GM12878 (cell line): ENCODE results near the gene SEC63. TPM values are rescaled to one million over a fixed set of nuclear protein-coding genes. Genes with fewer than 3 reads are reported as not detected.

Source experiments
- ATAC-seq: fragments of 200-7000 bp; cut with Tn5 transposase; 3 replicates; pipeline ENCODE4 v1.9.1; 2020; ENCODE audit warnings: mild to moderate bottlenecking, moderate library complexity
- BruUV-seq: library from RNA; stranded (reverse); fragments of 400-500 nt; replicated peaks from 2 replicates; lab custom pipeline; 2021; lab: Mats Ljungman, UMichigan
- CTCF ChIA-PET: fragments of 300-600 bp; sonication (Branson Sonifier 250); formaldehyde crosslinking; extraction: SDS; loops from one replicate; lab custom pipeline; 2021; ENCODE audit warnings: inconsistent platforms; lab: Yijun Ruan, JAX
- POLR2A ChIA-PET: fragments of 350-600 bp; formaldehyde crosslinking; extraction: SDS; loops from one replicate; lab custom pipeline; 2021; ENCODE audit warnings: inconsistent platforms; lab: Charles Lee
- RAD21 ChIA-PET: fragments of 300-600 bp; sonication (Branson Sonifier 250); formaldehyde crosslinking; loops from one replicate; lab custom pipeline; 2023; ENCODE audit warnings: antibody characterized with exemption; ENCODE audit not compliant: unreplicated experiment; lab: Charles Lee
- SMC1A ChIA-PET: fragments of 300-600 bp; sonication (Branson Sonifier 250); formaldehyde crosslinking; loops from one replicate; lab custom pipeline; 2023; ENCODE audit not compliant: unreplicated experiment, uncharacterized antibody; lab: Charles Lee
- DNase-seq: peaks from one replicate; pipeline ENCODE4 v3.0.0-alpha.2; 2011; ENCODE audit warnings: low read depth, low spot score
- FAIRE-seq: peaks from 3 replicates; lab custom pipeline; 2011; peaks lifted over from hg19 to GRCh38; lab: Jason Lieb, UNC
- H2AFZ ChIP-seq: 2 replicates; pipeline ENCODE4 v1.6.0; 2011; ENCODE audit warnings: low read depth, low read length, control low read depth; ENCODE audit not compliant: control insufficient read depth
- H3K27ac ChIP-seq: 2 replicates; pipeline ENCODE4 v1.5.1; 2011; ENCODE audit warnings: control low read depth; ENCODE audit not compliant: control insufficient read depth, insufficient read depth
- H3K27me3 ChIP-seq, 2 experiments: replicated peaks in 1 of 2; 2 replicates each; pipeline versions ENCODE4 v1.6.0 to v1.6.1; 2011; ENCODE audit warnings: low read length in 1 of 2; ENCODE audit not compliant: control insufficient read depth in 2 of 2, insufficient read depth in 2 of 2
- H3K36me3 ChIP-seq, 2 experiments: 2 replicates each; pipeline ENCODE4 v1.5.1; 2011; ENCODE audit warnings: low read length in 1 of 2; ENCODE audit not compliant: control insufficient read depth in 2 of 2, insufficient read depth in 2 of 2
- H3K4me1 ChIP-seq: 2 replicates; pipeline ENCODE4 v1.6.1; 2011; ENCODE audit warnings: mild to moderate bottlenecking, low read length, moderate library complexity, mixed read lengths; ENCODE audit not compliant: control insufficient read depth, insufficient read depth
- H3K4me2 ChIP-seq: 2 replicates; pipeline ENCODE4 v1.6.0; 2011; ENCODE audit warnings: control low read depth; ENCODE audit not compliant: control insufficient read depth, insufficient read depth
- H3K4me3 ChIP-seq: fragments of 200-600 bp; sonication (generic); 2 replicates; pipeline ENCODE4 v1.5.1; 2016
- H3K79me2 ChIP-seq: 2 replicates; pipeline ENCODE4 v1.6.0; 2011; ENCODE audit warnings: low read length; ENCODE audit not compliant: control insufficient read depth, insufficient read depth
- H3K9ac ChIP-seq: 2 replicates; pipeline ENCODE4 v1.8.0; 2011; ENCODE audit warnings: low read length, control low read depth, mixed read lengths; ENCODE audit not compliant: control insufficient read depth, insufficient read depth
- H3K9me3 ChIP-seq: replicated peaks from 3 replicates; pipeline ENCODE4 v1.5.1; 2011; ENCODE audit warnings: mild to moderate bottlenecking, low read length; ENCODE audit not compliant: control insufficient read depth, insufficient read depth
- H4K20me1 ChIP-seq: 2 replicates; pipeline ENCODE4 v1.6.0; 2011; ENCODE audit not compliant: control insufficient read depth, insufficient read depth
- HCFC1 ChIP-seq: fragments of 150-350 bp; IDR thresholded peaks from 2 replicates; pipeline ENCODE4 v1.6.1; 2014; ENCODE audit warnings: low read length
- MTA2 ChIP-seq: fragments of 450-650 bp; IDR thresholded peaks from 2 replicates; pipeline ENCODE4 v1.6.1; 2016; ENCODE audit warnings: low read depth, mild to moderate bottlenecking, moderate library complexity
- POLR2A ChIP-seq: IDR thresholded peaks from 2 replicates; pipeline ENCODE4 v1.6.1; 2011; ENCODE audit warnings: low read depth, mild to moderate bottlenecking, low read length
- whole genome bisulfite sequencing: methylation state at CpG from one replicate; pipeline ENCODE4 v1.1.6; 2016; ENCODE audit warnings: low lambda C conversion rate; ENCODE audit not compliant: insufficient replicate concordance, insufficient coverage; ENCODE audit errors: missing lambda C conversion rate; 5-methylcytosine and 5-hydroxymethylcytosine counted together
- in situ Hi-C: fragments of 300-500 bp; cut with MboI; formaldehyde crosslinking; loops from 9 replicates; pipeline ENCODE4 v1.14.3; 2018; ENCODE audit warnings: mixed read lengths
- intact Hi-C: fragments of 100-400 bp; cut with micrococcal nuclease; formaldehyde crosslinking; loops from one replicate; pipeline ENCODE4 v1.14.2; 2022; ENCODE audit not compliant: unreplicated experiment
- polyA plus RNA-seq, 11 experiments: library from polyadenylated mRNA; depleted of rRNA in 4 of 11; unstranded in 6 of 11; stranded (reverse) in 5 of 11; fragments of >200 nt; fragmentation: Nextera tagmentation in 4 of 11; fragmentation: Illumina TruSeq in 1 of 11; extraction: Ambion mirVana in 4 of 11; extraction: Trizol in 1 of 11; gene quantifications; 1 replicate in 1 of 11; 2 replicates in 10 of 11; pipeline versions ENCODE4 v1.2.1 to v1.2.3, GENCODE V29; 2011 to 2016; ENCODE audit warnings: inconsistent platforms in 2 of 11, missing spikeins in 2 of 11, low read depth in 1 of 11
- total RNA-seq, 4 experiments: library from RNA; depleted of rRNA in 3 of 4; stranded (reverse); fragments of >200 nt in 3 of 4; fragmentation: Illumina TruSeq in 1 of 4; extraction: Trizol in 1 of 4; gene quantifications; 2 replicates each; pipeline versions ENCODE4 v1.2.1 to v1.2.3, GENCODE V29; 2013 to 2021

Gene SEC63
- total and polyA plus RNA-seq, 10 of the 15 experiments (the other 5 are each of a cell fraction or from before 2014, with no cell fraction given) = 10.1 to 87.0 (median 34.3) TPM

DNA sequence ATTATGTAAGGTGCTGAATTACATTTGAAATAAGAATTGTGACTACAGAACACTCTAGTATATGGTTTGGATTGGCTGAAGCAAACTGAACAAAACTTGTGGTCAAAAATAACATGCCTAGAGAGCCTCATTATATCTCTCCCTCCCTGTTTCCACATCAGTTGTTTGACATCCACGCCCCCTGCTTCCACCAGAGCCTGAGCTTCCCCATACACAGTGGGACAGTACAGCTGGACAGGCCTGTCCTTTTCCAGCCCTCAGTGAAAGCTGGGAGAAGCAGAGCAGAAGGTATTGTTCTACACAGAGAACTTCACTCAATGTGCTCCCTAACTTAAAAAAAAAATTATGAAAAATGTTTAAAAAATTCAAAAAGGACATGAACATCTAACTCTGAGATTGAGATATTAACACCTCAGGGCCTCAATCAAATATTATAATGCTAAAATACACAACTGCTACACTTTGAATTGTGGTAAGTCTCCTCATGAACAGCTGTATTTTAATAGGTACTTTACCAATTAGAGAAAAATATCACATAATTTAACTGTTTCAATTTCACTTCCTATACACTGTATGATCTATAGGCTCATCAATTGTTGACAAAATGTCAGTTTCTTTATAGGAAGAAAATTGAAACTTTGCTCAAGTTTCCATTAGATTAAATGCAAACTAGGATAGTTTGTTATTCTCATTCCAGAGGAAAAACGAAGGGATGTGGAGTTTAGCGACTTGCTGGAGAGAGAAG is 89.0 kb downstream of the SEC63 start (continued):
- TF ChIP-seq MTA2 = peak; percentile 86

- Histone ChIP-seq H3K9me3 (no peaks in the 10 kb centered on the region), H3K79me2 (no peaks in the 10 kb centered on the region), H4K20me1 (no peaks in the 10 kb centered on the region), H3K9ac (no peak overlapping the region), H3K27ac (no peak overlapping the region), H3K36me3 (peaks cover 0 to 2% of the 10 kb centered on the region in 2 experiments; a peak in 2 of 4 replicates), H3K4me2 (no peak overlapping the region), H3K4me1 (0 out of 2 replicates have a peak, but pooled peaks cover 5% of the 10 kb centered on the region), H3K4me3 (no peak overlapping the region), H2AFZ (no peak overlapping the region), H3K27me3 (no peaks in the 10 kb centered on the region)
- DNase-seq (no peak), FAIRE-seq (no peak), ATAC-seq (peak; percentile 35)
- POLR2A ChIA-PET = no interaction called here
- CTCF ChIA-PET = interaction anchor here (0.6 to 4.6 kb wide), 17 partner anchors 9 to 544 kb away, joined by 3 to 39 read pairs (median 5); partner anchors contain the start of gene SEC63
- intact Hi-C loops (loop anchor here (5.0 kb wide), 1 partner anchor 190 kb away; no protein-coding TSS in a partner anchor), in situ Hi-C loops (no loop called here)
- 58% methylated on average over 4 of the region's 4 CpGs for WGBS
- no TSS peak for BruUV-seq
- TF ChIP-seq POLR2A = 0 out of 2 replicates have a peak, but pooled peaks have one; percentile 40
- TF ChIP-seq HCFC1 = no peak
- RAD21 ChIA-PET = interaction anchor here (0.7 to 1.4 kb wide), 6 partner anchors 16 to 549 kb away, joined by 3 to 8 read pairs (median 3); no protein-coding TSS in a partner anchor
- SMC1A ChIA-PET = interaction anchor here (0.8 to 2.3 kb wide), 9 partner anchors 9 to 193 kb away, joined by 3 to 10 read pairs (median 3); no protein-coding TSS in a partner anchor
Observed at GRCh38 chr6:107867302-107867615, 90.7 kb downstream of the SEC63 start.
